Measurements from ENCODE around the gene GJC2.

Gene GJC2

DNA sequence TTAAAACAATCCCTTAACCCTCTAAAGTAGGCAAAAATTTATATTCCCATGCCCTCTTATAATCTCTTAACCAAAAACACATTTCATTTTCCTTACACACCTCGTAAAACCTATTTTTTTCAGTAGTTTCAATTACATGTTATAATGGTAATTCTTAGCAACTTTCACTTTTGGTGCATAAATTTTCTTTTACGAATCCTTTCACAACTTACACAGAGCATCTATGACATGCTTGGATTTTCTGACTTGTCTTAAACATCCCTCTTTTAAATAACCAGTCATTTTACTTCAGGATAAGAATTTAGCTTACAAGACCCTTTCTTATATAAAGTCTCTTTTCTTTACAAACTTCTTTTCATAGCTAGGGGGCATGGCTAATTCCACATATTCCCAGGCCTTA is 31.7 kb upstream of the GJC2 start:
- H3K9me3 ChIP-seq (ENCODE audit: control insufficient read depth, low read depth, low read length), result peaks cover 11% of the 10 kb centered on the region
- H3K4me3 ChIP-seq (ENCODE audit: low read length), result no peak overlapping the region
- no peaks in the 10 kb centered on the region for H3K4me1 ChIP-seq (ENCODE audit: control insufficient read depth, low read depth, low read length)
- H3K36me3 ChIP-seq (ENCODE audit: control insufficient read depth, low read depth, low read length), result no peaks in the 10 kb centered on the region
- peaks cover 4% of the 10 kb centered on the region for H3K27me3 ChIP-seq (ENCODE audit: control insufficient read depth, insufficient read depth, low read length)
- H3K9ac ChIP-seq (ENCODE audit: low read length), result no peak overlapping the region
- no peak overlapping the region for H3K27ac ChIP-seq (ENCODE audit: low read length)

DNA sequence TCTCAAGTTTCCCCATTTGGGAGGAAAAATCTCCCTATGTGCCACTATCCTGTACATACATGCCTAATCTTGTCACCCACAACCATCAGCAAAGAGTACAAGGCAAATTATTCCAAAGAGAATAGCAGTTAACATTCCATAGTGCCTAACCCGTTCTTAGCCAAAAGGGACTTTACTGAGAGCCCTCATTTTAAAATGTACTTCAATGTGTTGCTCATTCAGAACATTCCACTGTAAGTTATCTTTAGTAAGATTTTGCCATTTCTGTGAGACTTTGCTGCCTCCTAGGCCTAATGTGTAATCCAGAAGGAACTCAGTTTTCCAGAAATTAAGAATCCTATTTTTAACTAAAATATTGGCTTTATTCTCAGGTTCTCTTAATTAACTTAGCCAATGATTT is 29.4 kb upstream of the GJC2 start:
- H3K4me3 ChIP-seq (ENCODE audit: low read length), result no peak overlapping the region
- peaks cover 22% of the 10 kb centered on the region for H3K27me3 ChIP-seq (ENCODE audit: control insufficient read depth, insufficient read depth, low read length)
- no peak overlapping the region for H3K9ac ChIP-seq (ENCODE audit: low read length)
- no peaks in the 10 kb centered on the region for H3K4me1 ChIP-seq (ENCODE audit: control insufficient read depth, low read depth, low read length)
- H3K36me3 ChIP-seq (ENCODE audit: control insufficient read depth, low read depth, low read length), result no peaks in the 10 kb centered on the region
- peaks cover 11% of the 10 kb centered on the region for H3K9me3 ChIP-seq (ENCODE audit: control insufficient read depth, low read depth, low read length)
- H3K27ac ChIP-seq (ENCODE audit: low read length), result no peak overlapping the region

DNA sequence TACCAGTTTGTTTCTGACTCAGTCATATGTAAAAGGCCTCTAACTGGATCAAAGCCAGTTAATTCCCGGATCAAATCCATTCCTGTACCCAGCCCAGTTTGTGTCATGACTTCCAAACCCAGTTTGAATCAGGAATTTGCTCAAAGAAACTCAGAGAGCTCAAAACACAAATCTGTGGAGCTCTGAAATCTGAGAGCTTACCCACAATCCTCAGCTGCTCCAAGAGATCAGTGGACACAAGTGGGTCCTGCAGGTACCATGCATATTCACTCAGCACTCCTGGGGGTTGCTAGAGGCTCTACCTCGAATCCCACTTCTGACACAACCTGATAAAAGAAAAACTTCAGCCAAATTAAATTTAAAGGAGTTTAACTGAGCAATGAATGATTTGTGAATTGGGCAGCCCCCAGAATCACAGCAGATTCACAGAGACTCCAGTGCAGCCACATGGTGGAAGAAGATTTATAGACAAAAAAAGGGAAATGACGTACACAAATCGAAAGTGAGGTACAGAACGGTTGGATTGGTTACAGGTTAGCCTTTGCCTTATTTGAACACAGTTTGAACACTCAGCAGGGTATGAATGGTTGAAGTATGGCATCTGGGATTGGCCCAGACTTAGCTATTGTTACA is 28.8 kb upstream of the GJC2 start:
- Histone ChIP-seq H3K9me3 (ENCODE audit: control insufficient read depth, low read depth, low read length) (peaks cover 11% of the 10 kb centered on the region), H3K4me3 (ENCODE audit: low read length) (no peak overlapping the region), H3K27me3 (ENCODE audit: control insufficient read depth, insufficient read depth, low read length) (peaks cover 22% of the 10 kb centered on the region), H3K27ac (ENCODE audit: low read length) (no peak overlapping the region), H3K36me3 (ENCODE audit: control insufficient read depth, low read depth, low read length) (no peaks in the 10 kb centered on the region), H3K9ac (ENCODE audit: low read length) (no peak overlapping the region), H3K4me1 (ENCODE audit: control insufficient read depth, low read depth, low read length) (no peaks in the 10 kb centered on the region)

DNA sequence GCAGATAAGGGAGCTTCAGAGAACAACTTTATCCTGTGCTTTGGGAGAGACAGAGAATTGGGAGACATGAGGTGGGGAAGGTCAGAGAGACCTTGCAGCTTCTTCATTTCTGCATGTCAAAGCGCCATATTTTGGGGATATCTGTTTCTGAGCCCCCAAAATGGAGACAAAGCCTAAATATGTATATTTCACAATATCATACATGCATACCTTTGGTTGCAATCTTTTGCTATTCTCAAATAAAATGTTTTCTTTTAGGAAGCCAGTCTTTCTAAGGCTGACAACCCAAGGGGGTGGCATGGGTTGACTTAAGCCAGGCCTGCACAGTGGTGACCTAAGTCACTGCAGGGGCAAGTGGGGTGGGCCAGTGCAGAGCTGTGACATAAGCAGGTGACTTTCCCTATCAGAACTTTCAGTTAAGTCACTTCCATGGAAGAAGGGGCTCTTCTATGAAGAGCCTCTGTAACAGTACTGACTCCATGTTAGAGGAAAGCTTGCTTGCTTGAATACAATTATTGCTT is 26.7 kb upstream of the GJC2 start:
- Histone ChIP-seq H3K4me3 (ENCODE audit: low read length) (no peak overlapping the region), H3K27ac (ENCODE audit: low read length) (no peak overlapping the region), H3K27me3 (ENCODE audit: control insufficient read depth, insufficient read depth, low read length) (peaks cover 28% of the 10 kb centered on the region), H3K4me1 (ENCODE audit: control insufficient read depth, low read depth, low read length) (no peaks in the 10 kb centered on the region), H3K9me3 (ENCODE audit: control insufficient read depth, low read depth, low read length) (peaks cover 3% of the 10 kb centered on the region), H3K36me3 (ENCODE audit: control insufficient read depth, low read depth, low read length) (no peaks in the 10 kb centered on the region), H3K9ac (ENCODE audit: low read length) (no peak overlapping the region)

DNA sequence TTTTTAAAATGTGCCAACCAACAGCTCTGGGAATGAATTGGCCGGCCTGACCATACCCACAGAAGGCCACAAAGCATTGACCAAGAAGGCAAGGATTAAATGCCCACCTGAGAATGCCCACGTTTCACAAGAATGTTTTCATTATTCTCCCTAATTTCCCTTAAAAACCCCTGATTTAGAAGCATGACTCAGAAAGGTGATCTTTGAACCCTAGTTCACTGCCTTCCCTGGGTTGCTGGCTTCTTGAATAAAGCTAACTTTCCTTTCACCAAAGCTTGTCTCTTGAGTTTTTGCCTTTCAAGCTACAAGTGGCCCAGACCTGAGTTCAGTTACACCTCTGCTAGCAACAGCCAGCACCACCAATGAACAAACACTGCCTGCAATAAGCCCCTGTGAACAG is 26.2 kb upstream of the GJC2 start:
- Histone ChIP-seq H3K36me3 (ENCODE audit: control insufficient read depth, low read depth, low read length) (no peaks in the 10 kb centered on the region), H3K4me1 (ENCODE audit: control insufficient read depth, low read depth, low read length) (no peaks in the 10 kb centered on the region), H3K9ac (ENCODE audit: low read length) (no peak overlapping the region), H3K27ac (ENCODE audit: low read length) (no peak overlapping the region), H3K9me3 (ENCODE audit: control insufficient read depth, low read depth, low read length) (no peaks in the 10 kb centered on the region), H3K27me3 (ENCODE audit: control insufficient read depth, insufficient read depth, low read length) (peaks cover 28% of the 10 kb centered on the region), H3K4me3 (ENCODE audit: low read length) (no peak overlapping the region)

DNA sequence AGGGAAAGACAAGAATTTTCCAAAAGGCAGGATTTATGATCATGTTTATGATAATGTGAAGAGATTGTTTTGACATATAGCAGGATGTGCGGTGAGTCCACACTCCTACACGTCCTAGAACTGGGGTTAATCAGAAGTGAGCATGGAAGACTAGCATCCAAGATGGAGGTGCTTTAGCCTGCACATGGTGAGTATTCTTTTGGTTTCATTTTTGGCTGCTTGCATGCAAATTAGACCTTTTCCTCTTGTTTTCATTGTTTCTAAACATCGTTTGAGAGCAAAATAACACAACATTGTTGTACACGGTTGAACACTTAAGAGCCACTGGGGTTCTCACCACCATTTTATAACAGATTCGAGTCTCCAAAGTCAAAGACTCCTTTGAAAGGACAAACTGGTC is 24.5 kb upstream of the GJC2 start:
- Histone ChIP-seq H3K27ac (ENCODE audit: low read length) (no peak overlapping the region), H3K9ac (ENCODE audit: low read length) (no peak overlapping the region), H3K36me3 (ENCODE audit: control insufficient read depth, low read depth, low read length) (no peaks in the 10 kb centered on the region), H3K27me3 (ENCODE audit: control insufficient read depth, insufficient read depth, low read length) (peaks cover 38% of the 10 kb centered on the region), H3K9me3 (ENCODE audit: control insufficient read depth, low read depth, low read length) (no peaks in the 10 kb centered on the region), H3K4me3 (ENCODE audit: low read length) (no peak overlapping the region), H3K4me1 (ENCODE audit: control insufficient read depth, low read depth, low read length) (no peaks in the 10 kb centered on the region)

DNA sequence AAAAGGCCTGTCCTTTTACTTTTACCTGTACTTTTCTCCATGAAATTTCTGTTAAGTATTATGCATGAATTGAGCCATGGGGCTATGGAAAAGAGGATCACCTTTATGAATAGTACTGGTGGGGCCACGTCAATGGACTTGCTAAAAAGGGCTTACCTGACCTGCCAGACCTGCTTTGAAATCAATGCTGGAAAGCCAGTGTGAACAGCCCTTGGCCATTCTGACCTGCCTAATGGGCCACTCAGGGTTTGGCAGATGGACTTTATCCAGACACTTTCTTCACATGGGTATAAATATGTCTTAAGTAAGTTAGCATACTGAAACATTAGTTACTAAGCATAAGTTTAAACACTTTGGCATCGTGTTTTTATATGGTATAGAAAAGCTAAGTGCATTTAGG is 18.0 kb upstream of the GJC2 start:
- Histone ChIP-seq H3K36me3 (ENCODE audit: control insufficient read depth, low read depth, low read length) (no peaks in the 10 kb centered on the region), H3K27ac (ENCODE audit: low read length) (no peak overlapping the region)

DNA sequence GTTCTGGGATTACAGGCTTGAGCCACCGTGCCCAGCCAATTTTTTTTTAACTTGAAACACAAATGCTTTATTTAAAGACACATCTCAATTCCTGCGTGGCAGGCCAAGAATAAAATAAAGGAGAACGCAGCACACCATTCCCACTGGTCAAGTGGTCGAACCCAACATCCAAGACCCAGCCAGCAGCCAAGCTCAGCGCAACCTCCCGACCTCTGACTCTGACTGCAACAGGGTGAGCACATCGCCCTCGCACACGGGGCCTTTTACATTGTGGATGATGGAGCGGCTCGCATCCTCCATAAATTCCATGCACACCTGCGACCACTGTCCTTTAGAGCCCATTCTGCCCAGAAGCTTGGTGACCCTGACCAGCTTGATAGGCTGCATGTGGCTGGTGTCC is 15.1 kb upstream of the GJC2 start:
- H3K27ac ChIP-seq (ENCODE audit: low read length), result no peak overlapping the region
- H3K27me3 ChIP-seq (ENCODE audit: control insufficient read depth, insufficient read depth, low read length), result peaks cover 58% of the 10 kb centered on the region
- no peaks in the 10 kb centered on the region for H3K9me3 ChIP-seq (ENCODE audit: control insufficient read depth, low read depth, low read length)
- H3K9ac ChIP-seq (ENCODE audit: low read length), result no peak overlapping the region
- no peaks in the 10 kb centered on the region for H3K4me1 ChIP-seq (ENCODE audit: control insufficient read depth, low read depth, low read length)
- no peak overlapping the region for H3K4me3 ChIP-seq (ENCODE audit: low read length)
- H3K36me3 ChIP-seq (ENCODE audit: control insufficient read depth, low read depth, low read length), result no peaks in the 10 kb centered on the region

More for the DNA sequence above, 18.0 kb upstream of the GJC2 start:
- no peaks in the 10 kb centered on the region for H3K9me3 ChIP-seq (ENCODE audit: control insufficient read depth, low read depth, low read length)
- no peak overlapping the region for H3K4me3 ChIP-seq (ENCODE audit: low read length)
- H3K4me1 ChIP-seq (ENCODE audit: control insufficient read depth, low read depth, low read length), result no peaks in the 10 kb centered on the region
- peaks cover 46% of the 10 kb centered on the region for H3K27me3 ChIP-seq (ENCODE audit: control insufficient read depth, insufficient read depth, low read length)
- no peak overlapping the region for H3K9ac ChIP-seq (ENCODE audit: low read length)

DNA sequence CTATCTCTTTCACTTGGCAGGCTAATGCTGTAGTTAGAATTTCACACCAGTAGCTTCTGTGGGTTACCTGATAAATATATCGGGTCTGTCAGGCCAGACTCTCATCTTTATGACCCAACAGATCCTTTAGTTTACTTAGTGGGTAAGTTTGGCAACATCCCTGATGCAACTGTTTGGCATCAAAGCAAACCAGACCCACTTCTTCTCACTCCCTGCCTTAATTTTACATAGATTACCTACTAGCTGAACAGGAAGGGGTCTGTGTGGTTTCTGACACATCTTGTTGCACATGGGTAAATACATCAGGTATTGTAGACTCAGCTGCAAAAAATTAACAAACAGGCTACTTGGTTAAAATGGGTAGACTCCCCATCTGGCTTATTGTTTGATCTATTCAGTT is 12.8 kb upstream of the GJC2 start:
- no peaks in the 10 kb centered on the region for H3K9me3 ChIP-seq (ENCODE audit: control insufficient read depth, low read depth, low read length)
- peaks cover 52% of the 10 kb centered on the region for H3K27me3 ChIP-seq (ENCODE audit: control insufficient read depth, insufficient read depth, low read length)
- no peak overlapping the region for H3K4me3 ChIP-seq (ENCODE audit: low read length)
- H3K9ac ChIP-seq (ENCODE audit: low read length), result no peak overlapping the region
- peaks cover 4% of the 10 kb centered on the region for H3K4me1 ChIP-seq (ENCODE audit: control insufficient read depth, low read depth, low read length)
- no peak overlapping the region for H3K27ac ChIP-seq (ENCODE audit: low read length)
- H3K36me3 ChIP-seq (ENCODE audit: control insufficient read depth, low read depth, low read length), result no peaks in the 10 kb centered on the region

DNA sequence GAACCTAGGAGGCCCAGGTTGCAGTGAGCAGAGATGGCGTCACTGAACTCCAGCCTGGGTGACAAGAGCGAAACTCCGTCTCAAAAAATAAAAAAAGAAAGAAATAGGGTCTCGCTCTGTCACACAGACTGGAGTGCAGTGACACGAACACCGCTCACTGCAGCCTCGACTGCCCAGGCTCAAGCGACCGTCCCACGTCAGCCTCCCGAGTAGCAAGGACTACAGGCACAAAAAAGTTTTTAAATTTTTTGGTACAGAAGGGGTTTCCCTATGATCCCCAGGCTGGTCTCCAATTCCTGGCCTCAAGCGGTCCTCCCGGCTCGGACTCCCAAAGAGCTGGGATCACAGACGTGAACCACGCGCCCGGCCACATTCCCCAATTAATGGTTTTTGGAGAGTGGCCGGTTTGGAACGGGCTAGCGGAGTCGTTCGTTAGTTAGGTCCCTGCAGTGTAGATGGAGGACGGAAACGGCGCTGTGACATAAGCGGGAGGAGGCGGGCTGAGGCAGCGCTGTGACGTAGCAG is 10.3 kb upstream of the GJC2 start:
- H3K27me3 ChIP-seq (ENCODE audit: control insufficient read depth, insufficient read depth, low read length), result peaks cover 41% of the 10 kb centered on the region
- H3K9ac ChIP-seq (ENCODE audit: low read length), result peak overlapping the region; percentile 40
- H3K4me3 ChIP-seq (ENCODE audit: low read length), result peak overlapping the region; percentile 75
- peaks cover 4% of the 10 kb centered on the region for H3K4me1 ChIP-seq (ENCODE audit: control insufficient read depth, low read depth, low read length)
- H3K36me3 ChIP-seq (ENCODE audit: control insufficient read depth, low read depth, low read length), result no peaks in the 10 kb centered on the region
- no peak overlapping the region for H3K27ac ChIP-seq (ENCODE audit: low read length)
- no peaks in the 10 kb centered on the region for H3K9me3 ChIP-seq (ENCODE audit: control insufficient read depth, low read depth, low read length)

DNA sequence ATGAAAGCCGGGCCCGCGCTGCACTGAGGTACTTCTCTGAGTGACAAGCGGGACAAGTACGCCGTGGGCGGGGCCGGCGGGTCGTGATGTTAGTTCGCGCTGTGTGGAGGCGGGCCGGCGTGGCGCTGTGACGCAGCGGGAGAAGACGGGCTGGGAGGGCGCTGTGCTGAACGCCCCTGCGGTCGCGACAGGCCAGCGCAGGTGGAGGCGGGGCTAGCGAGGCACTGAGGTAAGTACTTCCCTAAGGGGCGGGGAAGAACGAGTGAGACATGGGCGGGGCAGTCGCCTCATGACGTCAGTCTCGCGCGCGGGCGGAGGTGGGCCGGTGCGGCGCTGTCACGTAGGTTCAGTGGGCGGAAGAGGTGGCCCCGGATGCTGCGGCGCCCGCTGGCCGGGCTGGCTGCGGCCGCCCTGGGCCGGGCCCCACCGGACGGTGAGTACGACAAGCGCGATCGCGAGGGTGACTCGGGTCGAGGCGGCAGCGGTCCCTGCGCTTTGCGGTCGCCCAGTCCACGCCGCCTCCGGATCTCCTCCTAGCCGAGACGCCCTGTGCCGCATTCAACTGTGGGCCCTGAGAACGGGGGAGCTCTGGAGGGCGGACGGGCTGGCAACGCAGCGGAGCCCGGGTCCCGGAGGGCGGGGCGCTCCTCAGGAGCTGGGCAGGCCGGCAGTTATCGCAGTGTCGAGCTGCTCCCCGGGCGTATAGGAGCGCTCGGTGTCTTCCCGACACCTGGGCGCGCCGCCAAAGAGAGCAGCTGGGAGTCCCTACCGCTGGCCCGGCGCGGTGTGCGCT is 9.6 kb upstream of the GJC2 start, which contains the start of gene GUK1:
Gene GUK1 (plus strand): TSS at position 349 of the 793 bp plus-strand sequence. CDS start 24 bp downstream, at position 373.
- Histone ChIP-seq H3K36me3 (ENCODE audit: control insufficient read depth, low read depth, low read length) (no peaks in the 10 kb centered on the region), H3K27me3 (ENCODE audit: control insufficient read depth, insufficient read depth, low read length) (peaks cover 35% of the 10 kb centered on the region), H3K9ac (ENCODE audit: low read length) (peak within 1 kb of the TSS; percentile 61), H3K4me3 (ENCODE audit: low read length) (peak within 1 kb of the TSS; percentile 82), H3K9me3 (ENCODE audit: control insufficient read depth, low read depth, low read length) (no peaks in the 10 kb centered on the region), H3K4me1 (ENCODE audit: control insufficient read depth, low read depth, low read length) (peaks cover 4% of the 10 kb centered on the region), H3K27ac (ENCODE audit: low read length) (no peak within 1 kb of the TSS)
